ENCODE measurements around the gene CUBN.

CUBN gene

DNA sequence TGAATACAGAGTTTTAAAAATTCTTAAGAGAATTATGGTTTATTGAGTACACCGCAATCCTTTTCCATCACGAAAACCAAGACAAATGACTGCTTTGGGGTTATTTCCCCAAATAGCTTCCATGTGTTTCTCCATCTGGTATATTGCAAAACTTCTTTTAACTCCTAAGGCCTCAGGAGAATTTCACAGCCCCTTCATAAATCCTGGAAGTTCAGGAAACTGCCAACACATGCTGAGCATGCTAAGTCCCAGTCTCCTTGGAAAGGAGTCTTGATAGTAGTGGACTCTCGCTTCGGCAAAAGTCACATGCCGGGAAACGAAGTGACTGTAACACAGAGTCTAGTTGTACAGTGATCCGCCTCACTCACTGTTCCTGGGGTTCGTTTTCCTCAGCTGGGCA, 224.3 kb downstream of the CUBN start:
- DNase-seq, result no peak

DNA sequence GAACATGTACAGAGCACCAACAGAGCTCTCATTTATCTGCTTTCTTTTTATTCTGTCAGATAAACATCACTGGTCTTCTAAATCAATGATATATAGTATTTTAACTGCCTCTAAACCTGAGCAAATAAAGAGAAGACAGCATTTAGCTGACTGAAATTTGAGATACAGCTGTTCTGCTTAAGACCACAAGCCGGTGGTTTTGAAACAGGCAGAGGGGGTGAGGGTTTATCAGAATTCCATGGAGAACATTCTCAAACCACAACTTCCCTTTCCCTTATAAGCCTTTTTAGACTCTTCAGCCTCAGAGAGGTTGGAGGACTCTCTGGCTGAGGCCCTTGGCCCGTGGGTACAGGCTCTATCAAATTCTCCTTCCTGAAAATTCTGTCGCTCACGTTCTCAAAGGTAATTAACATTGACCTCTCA, 225.0 kb downstream of the CUBN start:
- no peak for DNase-seq

DNA sequence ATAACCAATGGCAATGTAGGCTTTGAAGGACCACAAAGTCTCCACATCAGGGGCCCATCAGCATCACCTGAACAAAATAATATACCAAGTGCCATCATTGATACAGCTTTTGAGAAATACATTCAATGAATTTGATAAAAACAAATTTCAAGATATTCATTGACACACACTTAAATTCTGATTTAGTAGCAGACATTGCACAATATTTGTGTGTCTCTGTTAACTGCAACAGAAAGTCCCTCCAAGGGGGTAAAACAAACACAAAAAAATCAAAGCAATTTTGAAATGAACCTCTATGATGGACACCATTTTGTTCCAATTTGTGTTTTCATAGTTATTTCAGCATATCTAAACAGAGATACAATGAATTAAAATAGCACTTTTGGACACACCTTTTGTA, 225.6 kb downstream of the CUBN start:
- no peak for DNase-seq

DNA sequence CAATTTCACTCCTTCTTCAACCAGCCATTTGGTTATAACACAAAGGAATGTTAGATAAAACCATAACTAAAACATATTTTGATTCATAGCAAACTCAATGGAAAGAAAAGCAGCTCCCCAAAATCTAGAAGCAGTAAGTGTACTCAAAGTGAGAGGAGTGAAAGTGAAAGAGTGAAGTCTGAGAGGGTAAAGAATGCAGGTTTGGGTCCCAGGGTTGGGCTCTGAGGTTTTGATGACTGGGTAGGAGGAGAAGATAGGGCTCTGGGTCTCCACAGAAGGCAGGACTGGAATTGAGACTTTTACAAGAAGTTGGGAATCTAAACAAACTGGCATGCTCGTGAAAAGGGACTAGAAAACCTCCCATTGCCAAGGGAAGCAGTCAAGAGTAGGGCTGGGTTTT, 227.0 kb downstream of the CUBN start:
- no peak for DNase-seq

DNA sequence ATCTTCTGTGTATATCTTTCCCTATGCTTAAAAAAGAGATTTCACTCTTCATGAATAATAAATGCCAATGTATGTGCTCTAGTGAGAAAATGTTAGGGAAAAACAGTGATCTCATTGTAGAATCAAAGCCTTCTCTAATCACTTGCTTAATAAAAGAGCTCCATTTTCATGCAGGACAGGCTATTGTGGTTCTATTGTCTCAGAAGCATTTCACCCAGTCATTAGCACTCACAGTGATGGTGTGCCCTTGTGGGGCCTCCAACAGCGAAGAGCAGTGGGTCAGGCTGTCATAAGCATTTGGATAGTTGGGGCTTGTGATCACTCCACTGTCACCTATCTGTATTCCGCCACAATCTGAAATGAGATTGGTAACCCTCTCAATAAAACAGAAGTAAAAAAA, 228.5 kb downstream of the CUBN start:
- DNase-seq, result no peak

DNA sequence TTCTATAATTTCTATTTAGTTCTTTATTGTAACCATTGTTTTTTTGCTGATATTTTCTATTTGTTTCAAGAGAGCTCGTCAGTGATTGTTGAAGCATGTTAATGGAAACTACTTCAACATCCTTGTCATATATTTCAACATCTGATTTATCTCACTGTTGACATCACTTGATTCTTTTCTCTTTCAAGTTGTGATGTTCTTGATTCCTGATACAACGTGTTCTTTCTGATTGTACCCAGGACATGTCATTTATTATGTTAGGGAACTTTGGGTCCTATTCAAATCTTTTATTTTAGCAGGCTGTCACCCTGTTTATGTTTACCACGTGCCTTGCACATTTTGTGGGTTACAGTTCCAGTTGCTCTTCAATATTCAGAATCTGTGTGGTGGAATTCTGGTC, 232.6 kb downstream of the CUBN start:
- no peak for DNase-seq

DNA sequence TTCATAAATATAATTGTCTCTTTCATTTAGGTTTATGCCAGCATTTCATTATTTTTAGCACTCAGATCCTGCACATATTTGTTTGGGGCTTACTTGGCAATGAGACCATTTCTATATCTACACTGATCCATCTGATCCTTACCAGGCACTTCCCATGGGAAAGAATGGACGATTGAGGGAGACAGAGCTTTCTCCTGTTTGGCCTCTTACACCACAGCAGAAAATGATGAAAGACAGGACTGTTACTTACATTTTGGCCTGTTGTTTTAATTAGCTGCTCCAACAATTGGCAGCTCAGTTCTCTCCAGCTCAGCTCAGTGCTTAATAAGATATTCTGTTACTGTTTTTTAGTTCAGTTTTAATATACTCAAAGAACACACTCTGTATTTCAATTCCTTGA, 234.8 kb downstream of the CUBN start:
- DNase-seq, result no peak

DNA sequence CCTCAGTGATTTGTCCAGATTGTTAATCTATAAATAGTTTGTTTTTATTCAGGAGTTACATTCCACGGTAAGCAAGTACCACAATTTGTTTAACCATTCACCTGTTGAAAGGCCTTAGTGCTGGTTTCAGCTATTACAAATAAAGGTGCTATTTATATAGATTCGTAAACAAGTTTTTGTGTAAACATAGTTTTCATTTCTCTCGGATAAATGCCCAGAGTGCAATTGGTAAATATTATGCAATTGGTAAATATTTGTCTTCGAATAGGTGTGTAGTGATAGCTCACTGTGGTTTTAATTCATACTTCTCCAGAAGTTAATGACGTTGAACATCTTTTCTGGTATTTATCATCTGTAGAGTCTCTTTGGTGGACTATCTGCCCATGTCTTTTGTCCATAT, 235.9 kb downstream of the CUBN start:
- DNase-seq, result no peak

DNA sequence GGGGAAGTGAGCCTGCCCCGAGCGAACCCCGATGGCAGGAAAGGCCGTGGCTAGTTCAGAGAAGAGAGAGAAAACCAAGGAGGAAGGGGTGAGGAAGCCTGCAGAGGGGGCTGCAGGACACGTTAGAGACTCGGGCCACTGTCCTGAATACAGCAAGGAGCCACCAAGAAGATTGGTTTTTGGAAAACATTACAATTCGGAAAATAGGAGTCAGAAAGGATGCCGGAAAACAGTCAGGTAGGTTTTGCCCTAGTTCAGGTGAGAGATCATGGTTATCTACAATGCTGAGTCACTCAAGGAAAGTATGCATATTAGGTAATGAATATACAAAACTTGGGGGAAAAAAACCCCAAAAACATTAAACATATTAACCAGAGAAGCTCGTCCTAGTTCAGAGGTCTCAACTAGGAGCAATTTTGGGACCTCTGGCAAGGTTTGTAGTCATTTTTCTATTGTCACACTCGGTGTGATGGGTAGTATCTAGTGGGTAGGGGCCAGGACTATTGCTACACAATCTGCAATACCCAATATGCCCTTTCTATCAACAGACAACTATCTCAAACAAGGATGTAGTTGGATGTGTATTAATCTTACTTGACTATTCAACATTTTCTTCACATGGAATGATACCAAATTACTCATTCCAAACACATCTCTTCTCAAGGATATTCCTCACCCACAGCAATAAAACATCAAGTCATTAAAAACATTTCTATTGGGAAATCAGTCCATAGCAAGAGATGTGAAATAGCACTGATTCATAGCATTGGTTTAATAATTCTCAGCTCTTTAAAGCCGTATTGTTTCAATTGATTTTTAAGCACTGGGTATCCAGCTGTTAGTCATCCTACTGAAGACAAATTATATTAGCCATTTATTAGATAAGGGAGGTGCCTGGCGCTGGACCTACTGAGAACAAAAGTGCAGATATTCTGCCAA, 238.0 kb downstream of the CUBN start:
- no peak for DNase-seq

DNA sequence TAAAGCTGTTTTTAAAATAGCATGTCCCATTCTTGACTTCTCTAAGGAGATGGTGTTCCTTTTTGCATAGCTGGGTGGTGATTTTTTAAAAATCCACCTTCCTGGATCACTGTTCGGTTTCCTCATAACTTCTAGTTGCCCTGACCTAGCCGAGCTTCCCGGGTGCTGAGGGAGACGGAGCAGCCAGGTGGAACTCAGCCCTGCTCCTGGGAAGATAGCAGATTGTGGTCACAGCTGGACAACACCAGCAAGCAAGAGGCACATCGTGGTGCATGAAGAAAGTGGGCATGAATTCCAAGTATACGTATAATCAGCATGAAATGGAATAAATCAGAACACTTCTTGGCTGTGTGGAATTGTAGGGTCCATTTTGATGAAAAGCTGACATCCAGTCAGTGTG, 238.9 kb downstream of the CUBN start:
- no peak for DNase-seq

DNA sequence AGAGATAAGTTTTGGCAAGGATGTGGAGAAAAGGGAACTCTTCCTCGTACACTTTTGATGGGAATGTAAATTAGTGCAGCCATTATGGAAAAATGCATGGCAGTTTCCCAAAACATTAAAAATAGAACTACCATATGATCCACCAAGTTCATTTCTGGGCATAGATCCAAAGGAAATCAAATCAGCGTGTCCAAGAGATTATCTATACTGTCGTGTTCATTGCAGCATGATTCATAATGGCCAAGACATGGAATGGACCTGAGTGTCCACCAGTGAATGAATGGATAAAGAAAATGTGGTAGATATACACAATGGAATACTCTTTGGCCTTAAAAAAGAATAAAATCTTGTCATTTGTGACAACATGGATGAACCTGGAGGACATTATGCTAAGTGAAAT, 242.0 kb downstream of the CUBN start:
- no peak for DNase-seq

DNA sequence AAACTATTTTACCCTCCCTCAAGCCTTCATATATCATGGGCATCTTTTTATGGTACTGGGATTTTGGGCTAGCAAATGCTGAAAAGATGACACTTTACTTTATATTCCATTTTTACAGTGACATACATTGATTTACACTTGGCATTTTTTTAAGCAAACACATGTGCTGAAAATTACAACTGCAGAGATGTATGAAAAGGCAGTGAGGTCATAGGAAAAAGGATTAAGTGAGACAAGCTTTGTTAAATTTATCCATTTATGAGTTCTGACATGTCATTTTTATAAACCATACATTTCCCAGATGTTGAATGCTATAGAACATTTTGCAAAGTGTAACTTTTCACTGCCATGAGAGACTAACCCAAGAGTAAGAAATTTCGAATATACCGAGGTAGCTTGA, 243.6 kb downstream of the CUBN start:
- DNase-seq, result no peak

DNA sequence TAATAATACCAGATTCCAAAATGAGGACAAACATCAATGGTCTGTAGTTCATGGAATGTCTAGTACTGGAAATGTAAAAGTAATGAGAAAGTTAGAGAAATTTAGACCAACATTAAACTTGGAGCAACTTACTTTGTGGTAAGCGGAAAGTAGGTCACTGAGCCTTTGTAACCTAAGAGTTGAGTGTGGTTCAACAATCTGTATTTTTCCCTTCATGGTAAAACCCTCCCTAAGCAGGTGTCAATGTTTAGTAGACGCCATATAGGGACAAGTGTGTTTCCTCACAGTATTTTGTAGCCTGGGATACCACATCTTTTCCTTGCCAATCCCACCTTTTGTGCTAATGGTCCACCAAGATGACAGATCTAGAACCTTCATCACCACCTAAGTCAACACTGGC, 245.1 kb downstream of the CUBN start:
- no peak for DNase-seq

DNA sequence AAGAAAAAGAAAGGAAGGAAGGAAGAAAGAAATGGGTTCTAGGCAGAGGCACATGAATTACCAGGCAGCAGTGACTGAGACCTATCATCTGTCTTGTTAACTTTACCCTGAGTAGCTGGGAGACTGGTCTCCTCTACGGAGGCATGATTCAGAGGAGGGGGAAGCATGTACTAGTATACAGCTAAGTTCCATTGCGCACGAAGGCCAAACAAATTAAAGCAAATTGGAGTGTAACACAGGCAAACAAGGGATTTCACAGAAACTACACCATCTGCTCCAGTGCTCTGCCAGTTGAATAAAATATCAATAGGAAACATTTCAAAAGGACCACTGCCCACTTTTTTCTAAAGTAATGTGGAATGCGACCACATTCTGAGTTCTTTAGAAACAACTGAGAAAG, 246.5 kb downstream of the CUBN start:
- DNase-seq, result no peak

DNA sequence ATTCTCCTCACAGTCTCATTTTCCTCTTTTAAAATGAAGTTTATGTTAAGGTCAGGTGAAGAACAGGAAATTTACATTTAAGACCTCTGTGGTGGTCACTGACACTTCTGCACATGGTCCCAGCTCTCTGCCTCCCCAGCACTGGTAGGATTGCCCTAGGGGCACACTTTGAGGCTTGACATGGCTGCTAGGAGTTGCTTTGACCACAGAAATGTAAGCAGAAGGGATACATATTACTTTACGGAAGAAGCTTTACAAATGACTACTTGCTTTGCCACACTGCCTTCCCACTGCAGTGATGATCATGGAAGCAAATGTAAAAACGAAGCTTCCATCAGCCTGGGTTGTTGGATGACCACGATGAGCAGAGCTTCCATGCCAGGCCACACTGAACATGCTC, 259.3 kb downstream of the CUBN start:
- no peak for DNase-seq

DNA sequence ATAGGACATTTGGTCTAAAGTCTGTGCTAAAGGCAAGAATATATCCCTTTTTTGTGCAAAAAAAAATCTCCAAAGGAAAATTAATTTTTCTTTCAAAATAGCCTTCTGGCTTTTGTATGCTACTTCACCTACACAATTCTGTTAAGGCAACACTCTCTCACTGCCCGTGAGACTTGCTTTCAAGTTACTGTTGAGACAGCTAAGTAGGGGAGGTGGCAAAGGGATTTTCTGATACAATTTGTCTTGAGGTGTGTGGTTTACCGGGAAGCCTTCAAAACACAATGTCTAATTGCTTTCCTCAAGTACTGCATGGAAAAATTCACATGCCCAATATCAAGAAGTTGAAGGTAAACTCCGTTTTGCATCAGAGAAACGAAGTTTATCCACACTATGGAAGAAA, 261.6 kb downstream of the CUBN start:
- DNase-seq, result no peak

DNA sequence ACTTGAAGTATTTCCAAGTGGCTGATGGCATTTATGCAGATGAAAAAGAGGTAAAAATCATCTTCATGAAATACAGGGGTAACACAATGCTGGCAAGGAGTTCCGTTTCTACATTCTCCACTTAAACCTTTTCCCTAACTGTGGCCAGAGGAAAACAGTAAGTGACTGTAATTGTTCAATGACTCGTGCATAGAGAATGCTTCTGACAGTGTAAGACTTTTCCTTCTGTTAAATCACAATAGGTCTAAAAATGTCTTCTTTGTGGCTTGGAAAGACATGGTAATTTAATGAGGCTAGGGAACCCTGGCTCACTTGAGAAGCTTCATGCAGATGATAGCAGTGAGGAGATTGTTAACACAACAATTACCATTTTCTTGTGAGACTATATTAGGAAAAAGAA, 262.1 kb downstream of the CUBN start:
- no peak for DNase-seq

DNA sequence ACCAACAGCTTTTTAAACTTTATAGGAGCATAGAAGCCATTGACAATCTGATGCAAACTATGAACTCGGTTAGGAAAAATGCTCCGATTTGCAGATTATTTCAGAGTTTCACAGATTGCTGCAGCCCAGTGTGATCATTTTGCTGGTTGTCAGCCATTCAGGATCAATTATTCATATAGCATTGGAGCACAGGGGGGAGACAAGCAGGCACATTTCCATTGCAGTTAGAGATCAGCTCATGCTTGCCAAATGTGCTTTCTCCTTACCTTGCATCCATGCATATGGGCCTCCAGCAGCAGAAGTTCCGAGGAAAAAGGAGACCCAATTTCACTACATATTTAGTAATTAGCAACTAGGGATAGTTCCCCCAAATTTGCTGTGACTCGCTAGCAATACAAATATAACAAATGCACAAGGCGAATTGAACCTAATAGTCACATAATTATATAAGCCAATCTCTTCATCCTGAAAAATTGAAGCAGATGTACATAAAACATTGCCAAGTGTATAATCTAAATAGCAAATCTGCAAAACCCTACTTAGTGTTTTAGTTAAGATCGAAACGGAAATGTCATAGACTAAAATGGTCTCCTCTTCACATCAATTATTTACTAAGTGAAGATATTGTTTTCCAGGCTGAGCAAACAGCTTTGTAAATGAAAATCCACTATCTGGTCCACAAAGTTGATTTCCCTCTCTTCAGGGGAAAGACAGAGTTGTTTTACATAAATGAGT, 262.9 kb downstream of the CUBN start:
- DNase-seq, result no peak

DNA sequence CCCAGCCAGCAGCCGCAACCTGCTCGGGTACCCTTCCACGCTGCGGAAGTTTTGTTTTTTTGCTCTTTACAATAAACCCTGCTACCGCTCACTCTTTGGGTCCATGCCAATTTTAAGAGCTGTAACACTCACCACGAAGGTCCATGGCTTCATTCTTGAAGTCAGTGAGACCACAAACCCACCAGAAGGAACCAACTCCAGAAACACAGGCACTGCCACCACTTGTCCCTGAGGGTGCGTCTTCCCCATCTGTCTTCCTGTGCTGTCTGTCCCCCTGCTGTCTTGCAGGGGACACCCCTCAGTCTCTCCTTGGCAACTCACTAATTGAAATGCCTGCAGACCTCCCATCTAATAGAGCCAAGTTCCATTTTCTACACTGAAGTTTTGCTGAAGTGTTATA, 263.8 kb downstream of the CUBN start:
- no peak for DNase-seq

DNA sequence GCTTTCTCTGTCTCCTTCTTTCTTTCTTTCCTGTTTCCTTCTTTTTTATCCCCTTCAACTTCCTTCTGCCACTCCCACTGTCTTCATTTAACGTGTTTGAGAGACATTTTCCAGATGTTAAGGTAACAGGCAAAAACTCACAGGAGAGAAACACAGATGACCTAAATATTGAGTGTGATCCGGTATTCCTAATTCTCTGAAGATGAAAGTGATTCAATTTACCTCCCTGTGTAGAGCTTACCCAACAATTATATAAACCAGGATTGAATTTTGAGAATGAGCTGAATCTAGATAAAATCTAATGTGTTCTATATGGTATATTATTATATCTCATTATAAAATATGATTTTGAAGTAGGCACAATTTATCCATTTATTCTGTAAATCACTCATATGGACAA, 265.8 kb downstream of the CUBN start:
- no peak for DNase-seq

DNA sequence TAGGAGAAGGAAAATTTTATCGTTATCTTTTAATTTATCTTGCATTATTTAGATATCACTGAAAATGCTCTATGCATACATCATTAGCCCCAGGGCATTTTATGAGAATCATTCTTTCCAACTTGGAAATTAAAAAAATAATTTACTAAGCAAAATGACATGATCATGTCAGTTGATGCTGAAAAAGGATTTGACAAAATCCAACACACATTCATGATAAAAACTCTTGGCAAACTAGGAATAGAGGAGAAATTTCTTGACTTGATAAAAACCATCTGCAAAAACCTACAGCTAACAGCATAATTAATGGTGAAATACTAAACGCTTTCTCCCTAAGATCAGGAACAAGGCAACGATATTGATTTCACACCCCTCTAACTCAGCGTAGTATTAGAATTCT, 272.2 kb downstream of the CUBN start:
- DNase-seq, result no peak

DNA sequence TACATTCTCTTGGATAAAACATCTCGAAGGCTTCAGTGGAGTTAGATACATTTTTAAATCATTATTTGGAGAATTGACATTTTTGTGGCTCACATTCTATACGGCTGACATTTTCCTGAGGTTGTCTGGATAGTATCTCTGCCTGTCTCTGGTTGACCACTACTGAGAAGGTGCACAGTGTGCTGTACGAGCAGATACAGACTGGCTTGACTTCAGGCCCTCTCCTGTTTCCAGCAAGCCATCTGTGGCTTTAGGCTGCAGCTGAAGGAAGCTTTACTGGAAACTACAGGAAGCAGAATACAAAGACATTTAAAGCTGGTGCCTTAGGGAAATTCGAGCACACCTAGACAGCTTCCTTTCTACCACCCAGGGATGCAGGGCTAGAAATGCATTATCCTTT, 273.0 kb downstream of the CUBN start:
- no peak for DNase-seq

DNA sequence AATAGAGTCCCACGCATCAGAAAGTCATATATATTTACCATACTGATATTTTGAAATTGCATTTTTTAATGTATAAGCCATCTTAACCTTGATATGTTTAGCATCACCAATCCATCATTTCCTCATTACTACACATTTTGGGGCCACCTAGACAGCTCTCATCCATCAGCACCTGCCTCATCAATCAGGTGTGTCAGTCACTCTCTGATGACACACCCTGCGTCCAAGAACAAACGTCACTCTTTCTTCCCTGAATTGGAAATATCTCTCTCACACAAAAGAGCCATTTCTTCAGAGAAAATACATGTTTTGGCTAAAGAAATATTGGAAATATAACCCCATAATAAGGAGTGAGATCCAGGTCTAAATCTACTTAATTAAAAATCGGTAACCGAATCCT, 273.5 kb downstream of the CUBN start:
- DNase-seq, result no peak

DNA sequence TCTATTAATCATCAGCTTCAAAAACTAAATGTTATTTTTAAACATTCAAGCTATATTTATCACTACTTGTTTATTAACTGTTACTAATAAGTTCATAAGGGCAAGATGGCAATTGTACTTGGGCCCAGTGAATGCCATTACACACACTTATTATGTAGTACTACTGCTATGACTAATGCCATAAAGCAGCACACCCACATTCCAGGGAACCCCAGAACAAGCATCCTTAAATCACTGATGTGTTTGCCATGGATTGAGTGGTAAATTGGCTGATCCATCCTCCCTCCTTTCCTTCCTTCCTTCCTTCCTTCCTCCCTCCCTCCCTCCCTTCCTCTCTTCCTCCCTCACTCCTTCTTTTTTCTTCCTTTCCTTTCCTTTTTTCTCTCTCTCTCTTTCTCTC, 275.0 kb downstream of the CUBN start:
- DNase-seq, result no peak

DNA sequence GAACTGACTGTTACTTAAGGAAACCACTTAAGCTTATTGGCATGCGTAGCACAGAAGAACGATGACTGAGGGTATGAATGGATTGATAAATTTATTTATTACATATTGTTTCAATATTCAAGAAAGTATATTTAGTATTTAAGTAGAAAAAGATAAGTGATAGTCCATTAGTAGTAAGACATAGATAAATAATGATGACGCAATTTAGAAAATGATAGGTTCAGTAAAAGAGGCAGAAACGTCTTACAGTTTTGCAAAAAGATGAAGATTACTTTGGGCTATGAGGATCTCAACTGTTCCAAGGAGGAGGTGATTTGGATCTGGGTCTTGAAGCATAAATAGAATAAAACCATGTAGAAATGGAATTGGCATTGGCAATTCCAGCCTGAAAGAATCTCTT, 275.8 kb downstream of the CUBN start:
- no peak for DNase-seq
